Measurements from ENCODE around the gene TPP2.

TPP2 gene

GRCh38 chr13:102608974-102609373, 12.2 kb downstream of the TPP2 start:
- Histone ChIP-seq H3K4me3 (ENCODE audit: low read length) (no peak overlapping the region), H4K20me1 (ENCODE audit: control insufficient read depth, insufficient read depth, low read depth, low read length) (peaks cover 4% of the 10 kb centered on the region), H3K27me3 (ENCODE audit: control insufficient read depth, low read length) (no peaks in the 10 kb centered on the region), H3F3A (ENCODE audit: control insufficient read depth, insufficient read depth) (no peaks in the 10 kb centered on the region), H3K4me1 (ENCODE audit: control insufficient read depth, low read length) (peaks cover 14% of the 10 kb centered on the region), H3K9me3 (ENCODE audit: control insufficient read depth, insufficient read depth, low read length) (no peaks in the 10 kb centered on the region), H3K4me2 (ENCODE audit: low read length) (no peak overlapping the region), H3K27ac (ENCODE audit: low read depth, low read length) (no peak overlapping the region), H3K36me3 (ENCODE audit: control insufficient read depth, low read length) (peaks cover 85% of the 10 kb centered on the region), H3K79me2 (ENCODE audit: control insufficient read depth, low read length) (peaks cover 97% of the 10 kb centered on the region), H3K9me2 (replicated peaks; ENCODE audit: control insufficient read depth, low read length) (no peaks in the 10 kb centered on the region)
- TF ChIP-seq, protein P1, sequence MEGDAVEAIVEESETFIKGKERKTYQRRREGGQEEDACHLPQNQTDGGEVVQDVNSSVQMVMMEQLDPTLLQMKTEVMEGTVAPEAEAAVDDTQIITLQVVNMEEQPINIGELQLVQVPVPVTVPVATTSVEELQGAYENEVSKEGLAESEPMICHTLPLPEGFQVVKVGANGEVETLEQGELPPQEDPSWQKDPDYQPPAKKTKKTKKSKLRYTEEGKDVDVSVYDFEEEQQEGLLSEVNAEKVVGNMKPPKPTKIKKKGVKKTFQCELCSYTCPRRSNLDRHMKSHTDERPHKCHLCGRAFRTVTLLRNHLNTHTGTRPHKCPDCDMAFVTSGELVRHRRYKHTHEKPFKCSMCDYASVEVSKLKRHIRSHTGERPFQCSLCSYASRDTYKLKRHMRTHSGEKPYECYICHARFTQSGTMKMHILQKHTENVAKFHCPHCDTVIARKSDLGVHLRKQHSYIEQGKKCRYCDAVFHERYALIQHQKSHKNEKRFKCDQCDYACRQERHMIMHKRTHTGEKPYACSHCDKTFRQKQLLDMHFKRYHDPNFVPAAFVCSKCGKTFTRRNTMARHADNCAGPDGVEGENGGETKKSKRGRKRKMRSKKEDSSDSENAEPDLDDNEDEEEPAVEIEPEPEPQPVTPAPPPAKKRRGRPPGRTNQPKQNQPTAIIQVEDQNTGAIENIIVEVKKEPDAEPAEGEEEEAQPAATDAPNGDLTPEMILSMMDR (IDR thresholded peaks at IDR 0.05; ENCODE audit: low read depth, low read length, poor library complexity, severe bottlenecking) = no peak
- TF ChIP-seq EZH2phosphoT487 (IDR thresholded peaks at IDR 0.05; ENCODE audit: borderline replicate concordance, low read length) = no peak

- no peaks in the 10 kb centered on the region for H3K27me3 ChIP-seq (ENCODE audit: control insufficient read depth, low read length)
- TF ChIP-seq, protein P1 (IDR thresholded peaks at IDR 0.05; ENCODE audit: low read depth, low read length, poor library complexity, severe bottlenecking) = no peak
- TF ChIP-seq EZH2phosphoT487 (IDR thresholded peaks at IDR 0.05; ENCODE audit: borderline replicate concordance, low read length) = no peak
- H3K4me3 ChIP-seq (ENCODE audit: low read length) = no peak overlapping the region
- no peak overlapping the region for H3K4me2 ChIP-seq (ENCODE audit: low read length)
- H3K9me2 ChIP-seq (replicated peaks; ENCODE audit: control insufficient read depth, low read length) = no peaks in the 10 kb centered on the region
- H3F3A ChIP-seq (ENCODE audit: control insufficient read depth, insufficient read depth) = no peaks in the 10 kb centered on the region
- no peak overlapping the region for H3K27ac ChIP-seq (ENCODE audit: low read depth, low read length)
- H3K36me3 ChIP-seq (ENCODE audit: control insufficient read depth, low read length) = peaks cover 86% of the 10 kb centered on the region
- no peaks in the 10 kb centered on the region for H3K9me3 ChIP-seq (ENCODE audit: control insufficient read depth, insufficient read depth, low read length)
- H4K20me1 ChIP-seq (ENCODE audit: control insufficient read depth, insufficient read depth, low read depth, low read length) = peaks cover 4% of the 10 kb centered on the region
- peaks cover 95% of the 10 kb centered on the region for H3K79me2 ChIP-seq (ENCODE audit: control insufficient read depth, low read length)
- H3K4me1 ChIP-seq (ENCODE audit: control insufficient read depth, low read length) = peaks cover 14% of the 10 kb centered on the region
Observed at GRCh38 chr13:102609696-102610095, 12.9 kb downstream of the TPP2 start.

- no peak overlapping the region for H3K27ac ChIP-seq (ENCODE audit: low read depth, low read length)
- no peak overlapping the region for H3K4me2 ChIP-seq (ENCODE audit: low read length)
- no peaks in the 10 kb centered on the region for H3K9me3 ChIP-seq (ENCODE audit: control insufficient read depth, insufficient read depth, low read length)
- peaks cover 88% of the 10 kb centered on the region for H3K79me2 ChIP-seq (ENCODE audit: control insufficient read depth, low read length)
- H3K36me3 ChIP-seq (ENCODE audit: control insufficient read depth, low read length) = peaks cover 86% of the 10 kb centered on the region
- H4K20me1 ChIP-seq (ENCODE audit: control insufficient read depth, insufficient read depth, low read depth, low read length) = peaks cover 4% of the 10 kb centered on the region
- TF ChIP-seq EZH2phosphoT487 (IDR thresholded peaks at IDR 0.05; ENCODE audit: borderline replicate concordance, low read length) = no peak
- TF ChIP-seq, protein P1 (IDR thresholded peaks at IDR 0.05; ENCODE audit: low read depth, low read length, poor library complexity, severe bottlenecking) = no peak
- H3K4me3 ChIP-seq (ENCODE audit: low read length) = no peak overlapping the region
- H3K27me3 ChIP-seq (ENCODE audit: control insufficient read depth, low read length) = no peaks in the 10 kb centered on the region
- no peaks in the 10 kb centered on the region for H3F3A ChIP-seq (ENCODE audit: control insufficient read depth, insufficient read depth)
- no peaks in the 10 kb centered on the region for H3K9me2 ChIP-seq (replicated peaks; ENCODE audit: control insufficient read depth, low read length)
- H3K4me1 ChIP-seq (ENCODE audit: control insufficient read depth, low read length) = peaks cover 14% of the 10 kb centered on the region
Observed at GRCh38 chr13:102610296-102610895, 13.6 kb downstream of the TPP2 start.

All from DOHH2 (cell line).